Osteoblast (primary cell): Measurements from ENCODE around the gene SSU72. TPM values are rescaled to one million over a fixed set of nuclear protein-coding genes. Genes with fewer than 3 reads are reported as not detected.

Experiments
- DNase-seq: peaks from one replicate; pipeline ENCODE4 v3.0.0; 2011; ENCODE audit warnings: low spot score, mixed read lengths; ENCODE audit not compliant: insufficient read length; ENCODE audit errors: missing footprints
- H2AFZ ChIP-seq: 2 replicates; pipeline ENCODE4 v1.6.0; 2011; ENCODE audit warnings: mild to moderate bottlenecking, low read length
- H3K27ac ChIP-seq: 2 replicates; pipeline ENCODE4 v1.5.1; 2011; ENCODE audit warnings: mild to moderate bottlenecking, low read depth, low read length, moderate library complexity
- H3K27me3 ChIP-seq: 2 replicates; pipeline ENCODE4 v1.6.0; 2012; ENCODE audit warnings: mild to moderate bottlenecking, control low read depth, inconsistent platforms, low read length, moderate library complexity; ENCODE audit not compliant: insufficient read depth
- H3K36me3 ChIP-seq: 2 replicates; pipeline ENCODE4 v1.5.1; 2011; ENCODE audit warnings: mild to moderate bottlenecking, low read length, control low read depth, moderate library complexity; ENCODE audit not compliant: insufficient read depth
- H3K4me1 ChIP-seq: 2 replicates; pipeline ENCODE4 v1.5.1; 2011; ENCODE audit warnings: mild to moderate bottlenecking, low read length, control low read depth, moderate library complexity; ENCODE audit not compliant: insufficient read depth
- H3K4me2 ChIP-seq: 2 replicates; pipeline ENCODE4 v1.6.0; 2011; ENCODE audit warnings: mild to moderate bottlenecking, low read length; ENCODE audit not compliant: insufficient read depth
- H3K4me3 ChIP-seq: fragments of 200-600 bp; sonication (generic); 3 replicates; pipeline ENCODE4 v1.5.1; 2012; ENCODE audit warnings: mild to moderate bottlenecking, low read length, inconsistent platforms; ENCODE audit not compliant: insufficient read depth
- H3K79me2 ChIP-seq: 2 replicates; pipeline ENCODE4 v1.6.0; 2012; ENCODE audit warnings: mild to moderate bottlenecking, low read length, control low read depth, inconsistent platforms; ENCODE audit not compliant: insufficient read depth
- H3K9me3 ChIP-seq: 2 replicates; pipeline ENCODE4 v1.5.1; 2011; ENCODE audit warnings: low read depth, low read length, control low read depth
- H4K20me1 ChIP-seq: 2 replicates; pipeline ENCODE4 v1.6.0; 2012; ENCODE audit warnings: mild to moderate bottlenecking, low read length, control low read depth; ENCODE audit not compliant: insufficient read depth
- CTCF ChIP-seq: IDR thresholded peaks from 2 replicates; pipeline ENCODE4 v1.5.1; 2011; ENCODE audit warnings: mild to moderate bottlenecking, low read depth, low read length, moderate library complexity; ENCODE audit errors: extremely low read depth
- total RNA-seq: library from RNA; depleted of rRNA; stranded (reverse); fragments of >200 nt; gene quantifications from 2 replicates; pipeline ENCODE4 v1.2.3, GENCODE V29; 2012

The SSU72 gene
- total RNA-seq, 1 donor, result 73.1 TPM

GRCh38 chr1:1602304-1602967 lies 27.8 kb upstream of the SSU72 start:
- H3K27ac ChIP-seq, result no peak overlapping the region
- DNase-seq, result peak; percentile 91
- H2AFZ ChIP-seq, result no peak overlapping the region
- no peaks in the 10 kb centered on the region for H3K4me1 ChIP-seq
- peaks cover 4% of the 10 kb centered on the region for H4K20me1 ChIP-seq
- no peak for TF ChIP-seq CTCF
- no peaks in the 10 kb centered on the region for H3K9me3 ChIP-seq
- peaks cover 36% of the 10 kb centered on the region for H3K27me3 ChIP-seq
- H3K4me2 ChIP-seq, result no peak overlapping the region
- no peaks in the 10 kb centered on the region for H3K36me3 ChIP-seq
- no peak overlapping the region for H3K4me3 ChIP-seq
- H3K79me2 ChIP-seq, result no peaks in the 10 kb centered on the region

- no peak for TF ChIP-seq CTCF
Measured at GRCh38 chr1:1601564-1602303, 27.1 kb upstream of the SSU72 start.

GRCh38 chr1:1600861-1601563 lies 26.3 kb upstream of the SSU72 start:
- Histone ChIP-seq H3K4me1 (no peaks in the 10 kb centered on the region), H3K27ac (no peak overlapping the region), H3K9me3 (no peaks in the 10 kb centered on the region), H3K36me3 (no peaks in the 10 kb centered on the region), H2AFZ (no peak overlapping the region), H3K79me2 (no peaks in the 10 kb centered on the region), H3K4me3 (no peak overlapping the region), H3K27me3 (peaks cover 48% of the 10 kb centered on the region), H3K4me2 (no peak overlapping the region), H4K20me1 (peaks cover 4% of the 10 kb centered on the region)
- TF ChIP-seq CTCF, result no peak
- peak; percentile 84 for DNase-seq

More at GRCh38 chr1:1601564-1602303, 27.1 kb upstream of the SSU72 start:
- Histone ChIP-seq H3K36me3 (no peaks in the 10 kb centered on the region), H3K79me2 (no peaks in the 10 kb centered on the region), H2AFZ (no peak overlapping the region), H3K4me2 (no peak overlapping the region), H3K27me3 (peaks cover 41% of the 10 kb centered on the region), H3K4me1 (no peaks in the 10 kb centered on the region), H4K20me1 (peaks cover 4% of the 10 kb centered on the region), H3K9me3 (no peaks in the 10 kb centered on the region), H3K27ac (no peak overlapping the region), H3K4me3 (no peak overlapping the region)
- DNase-seq, result peak; percentile 84
